CD8-positive, alpha-beta memory T cell (primary cell): ENCODE results near the gene CEP95. TPM values are rescaled to one million over a fixed set of nuclear protein-coding genes. Genes with fewer than 3 reads are reported as not detected.

Experiments
- CTCF ChIA-PET: fragments of 350-600 bp; sonication (Branson Sonifier 250); formaldehyde crosslinking; loops from one replicate; lab custom pipeline; 2021; ENCODE audit warnings: antibody characterized with exemption; lab: Charles Lee
- POLR2A ChIA-PET: fragments of 350-600 bp; sonication (Branson Sonifier 250); formaldehyde crosslinking; loops from one replicate; lab custom pipeline; 2021; ENCODE audit warnings: antibody characterized with exemption; lab: Charles Lee
- DNase-seq, 5 donors: peaks; one replicate each; pipeline versions ENCODE4 v3.0.0 to v3.0.0-alpha.2; 2020 to 2022; ENCODE audit warnings: mixed read lengths in 1 of 5
- H3K27ac ChIP-seq: one replicate; pipeline ENCODE4 v1.7.0; 2013; ENCODE audit warnings: low read depth, mild to moderate bottlenecking, low read length, moderate library complexity
- H3K27me3 ChIP-seq: 2 replicates; pipeline ENCODE4 v1.7.0; 2013; ENCODE audit warnings: low read length, mild to moderate bottlenecking; ENCODE audit not compliant: insufficient read depth, poor library complexity, severe bottlenecking
- H3K36me3 ChIP-seq: 2 replicates; pipeline ENCODE4 v1.7.0; 2013; ENCODE audit warnings: mild to moderate bottlenecking, low read length, moderate library complexity; ENCODE audit not compliant: insufficient read depth
- H3K4me1 ChIP-seq: 2 replicates; pipeline ENCODE4 v1.7.0; 2013; ENCODE audit warnings: mild to moderate bottlenecking, low read length, moderate library complexity; ENCODE audit not compliant: insufficient read depth
- H3K4me3 ChIP-seq: 2 replicates; pipeline ENCODE4 v1.7.0; 2013; ENCODE audit warnings: mild to moderate bottlenecking, low read length
- H3K9me3 ChIP-seq: 2 replicates; pipeline ENCODE4 v1.7.0; 2013; ENCODE audit warnings: mild to moderate bottlenecking, low read length
- H3K27ac Mint-ChIP-seq, 8 donors: one replicate each; pipeline ENCODE4 v1.8.0; 2020 to 2021; ENCODE audit warnings: mixed read lengths in 8 of 8, mild to moderate bottlenecking in 6 of 8, inconsistent platforms in 3 of 8, moderate library complexity in 3 of 8
- H3K27me3 Mint-ChIP-seq, 2 donors: one replicate each; pipeline ENCODE4 v1.8.0; 2020 to 2021; ENCODE audit warnings: mixed read lengths in 2 of 2, mild to moderate bottlenecking in 1 of 2, moderate library complexity in 1 of 2
- H3K36me3 Mint-ChIP-seq, 3 donors: one replicate each; pipeline ENCODE4 v1.8.0; 2020 to 2021; ENCODE audit warnings: mixed read lengths in 3 of 3, inconsistent platforms in 1 of 3, mild to moderate bottlenecking in 1 of 3
- H3K4me1 Mint-ChIP-seq, 3 donors: one replicate each; pipeline ENCODE4 v1.8.0; 2020 to 2021; ENCODE audit warnings: mixed read lengths in 3 of 3, inconsistent platforms in 1 of 3, mild to moderate bottlenecking in 1 of 3
- H3K4me3 Mint-ChIP-seq, 7 donors: one replicate each; pipeline ENCODE4 v1.8.0; 2020 to 2021; ENCODE audit warnings: mixed read lengths in 7 of 7, mild to moderate bottlenecking in 6 of 7, moderate library complexity in 4 of 7, inconsistent platforms in 2 of 7
- H3K9me3 Mint-ChIP-seq, 5 donors: one replicate each; pipeline ENCODE4 v1.8.0; 2020 to 2022; ENCODE audit warnings: mixed read lengths in 5 of 5, mild to moderate bottlenecking in 3 of 5, moderate library complexity in 2 of 5, inconsistent platforms in 1 of 5
- polyA plus RNA-seq: library from polyadenylated mRNA; unstranded; fragments of 300-500 nt; fragmentation: Illumina TruSeq; gene quantifications from one replicate; pipeline ENCODE4 v1.2.3, GENCODE V29; 2021
- total RNA-seq, 2 experiments: library from RNA; stranded (reverse); gene quantifications; one replicate each; pipeline ENCODE4 v1.2.3, GENCODE V29; 2021

The CEP95 gene
- total and polyA plus RNA-seq, 3 experiments from 2014 or later = 15.7 to 43.5 (median 39.3) TPM

- Histone ChIP-seq H3K27ac (no peak overlapping the region), H3K27me3 (no peaks in the 10 kb centered on the region), H3K9me3 (no peaks in the 10 kb centered on the region), H3K4me3 (no peak overlapping the region), H3K4me1 (no peaks in the 10 kb centered on the region), H3K36me3 (peaks cover 43% of the 10 kb centered on the region)
- Mint-ChIP-seq H3K9me3 (no peaks in the 10 kb centered on the region), H3K4me3 (no peak overlapping the region), H3K27ac (no peak overlapping the region), H3K4me1 (peaks cover 8 to 28% (median 14%) of the 10 kb centered on the region in 3 donors), H3K27me3 (no peaks in the 10 kb centered on the region), H3K36me3 (peaks cover 0 to 81% (median 15%) of the 10 kb centered on the region in 3 donors)
- ChIA-PET POLR2A (interaction anchor here (0.7 kb wide), 1 partner anchor 15 kb away, joined by 3 read pairs; no protein-coding TSS in a partner anchor), CTCF (no interaction called here)
- no peak for DNase-seq
These were observed 13.6 kb downstream of the CEP95 start for GRCh38 chr17:64520359-64520758.

- H3K4me3 ChIP-seq = no peak overlapping the region
- H3K36me3 Mint-ChIP-seq = peaks cover 7 to 89% (median 41%) of the 10 kb centered on the region in 3 donors
These were observed 21.1 kb downstream of the CEP95 start for GRCh38 chr17:64527914-64528313.

GRCh38 chr17:64529221-64529620, 22.4 kb downstream of the CEP95 start:
- POLR2A ChIA-PET = no interaction called here

More at GRCh38 chr17:64527914-64528313, 21.1 kb downstream of the CEP95 start:
- Histone ChIP-seq H3K4me1 (no peaks in the 10 kb centered on the region), H3K9me3 (no peaks in the 10 kb centered on the region), H3K27me3 (no peaks in the 10 kb centered on the region), H3K27ac (no peak overlapping the region), H3K36me3 (peaks cover 74% of the 10 kb centered on the region)
- ChIA-PET POLR2A (no interaction called here), CTCF (interaction anchor here (1.1 kb wide), 1 partner anchor 20 kb away, joined by 4 read pairs; no protein-coding TSS in a partner anchor)
- Mint-ChIP-seq H3K4me1 (peaks cover 3 to 5% (median 5%) of the 10 kb centered on the region in 3 donors), H3K27ac (peak overlapping the region in 2 of 8 donors; percentile 5 to 91), H3K4me3 (no peak overlapping the region), H3K27me3 (no peaks in the 10 kb centered on the region), H3K9me3 (no peaks in the 10 kb centered on the region)
- DNase-seq = no peak

GRCh38 chr17:64531955-64532371, 25.2 kb downstream of the CEP95 start:
- Mint-ChIP-seq H3K9me3 (no peaks in the 10 kb centered on the region), H3K36me3 (peaks cover 5 to 94% (median 30%) of the 10 kb centered on the region in 3 donors), H3K4me3 (no peak overlapping the region), H3K27ac (peak overlapping the region in 3 of 8 donors; percentile 40 to 74 (median 42)), H3K27me3 (no peaks in the 10 kb centered on the region), H3K4me1 (peaks cover 0 to 2% (median 0%) of the 10 kb centered on the region in 3 donors)
- Histone ChIP-seq H3K9me3 (no peaks in the 10 kb centered on the region), H3K4me1 (no peaks in the 10 kb centered on the region), H3K27ac (no peak overlapping the region), H3K4me3 (no peak overlapping the region), H3K36me3 (peaks cover 66% of the 10 kb centered on the region), H3K27me3 (no peaks in the 10 kb centered on the region)
- no peak for DNase-seq
- ChIA-PET CTCF (interaction anchor here (1.4 kb wide), 1 partner anchor 16 kb away, joined by 4 read pairs; no protein-coding TSS in a partner anchor), POLR2A (no interaction called here)

More at GRCh38 chr17:64529221-64529620, 22.4 kb downstream of the CEP95 start:
- Mint-ChIP-seq H3K27me3 (no peaks in the 10 kb centered on the region), H3K4me1 (peaks cover 0 to 5% (median 0%) of the 10 kb centered on the region in 3 donors), H3K9me3 (no peaks in the 10 kb centered on the region), H3K36me3 (peaks cover 8 to 91% (median 38%) of the 10 kb centered on the region in 3 donors), H3K27ac (peak overlapping the region in 1 of 8 donors; percentile 75), H3K4me3 (no peak overlapping the region)
- no peak for DNase-seq
- Histone ChIP-seq H3K4me3 (no peak overlapping the region), H3K4me1 (no peaks in the 10 kb centered on the region), H3K36me3 (peaks cover 70% of the 10 kb centered on the region), H3K9me3 (no peaks in the 10 kb centered on the region), H3K27me3 (no peaks in the 10 kb centered on the region), H3K27ac (no peak overlapping the region)
- CTCF ChIA-PET = interaction anchor here (1.4 kb wide), 1 partner anchor 109 kb away, joined by 5 read pairs; no protein-coding TSS in a partner anchor

GRCh38 chr17:64532409-64532808, 25.6 kb downstream of the CEP95 start:
- Histone ChIP-seq H3K27ac (no peak overlapping the region), H3K36me3 (peaks cover 69% of the 10 kb centered on the region), H3K27me3 (no peaks in the 10 kb centered on the region), H3K4me3 (no peak overlapping the region), H3K9me3 (no peaks in the 10 kb centered on the region), H3K4me1 (no peaks in the 10 kb centered on the region)
- no peak overlapping the region for H3K4me3 Mint-ChIP-seq
- H3K27ac Mint-ChIP-seq = peak overlapping the region in 3 of 8 donors; percentile 40 to 74 (median 42)
- H3K9me3 Mint-ChIP-seq = no peaks in the 10 kb centered on the region
- no peak for DNase-seq
- H3K27me3 Mint-ChIP-seq = no peaks in the 10 kb centered on the region
- H3K4me1 Mint-ChIP-seq = no peaks in the 10 kb centered on the region
- CTCF ChIA-PET = interaction anchor here (1.0 to 1.4 kb wide), 3 partner anchors 17 to 86 kb away, joined by 3 to 4 read pairs (median 3); no protein-coding TSS in a partner anchor
- peaks cover 5 to 95% (median 31%) of the 10 kb centered on the region in 3 donors for H3K36me3 Mint-ChIP-seq
- POLR2A ChIA-PET = interaction anchor here (0.6 kb wide), 1 partner anchor 101 kb away, joined by 4 read pairs; no protein-coding TSS in a partner anchor

- Histone ChIP-seq H3K4me3 (no peak overlapping the region), H3K36me3 (peaks cover 72% of the 10 kb centered on the region), H3K9me3 (no peaks in the 10 kb centered on the region), H3K27ac (no peak overlapping the region), H3K4me1 (no peaks in the 10 kb centered on the region), H3K27me3 (no peaks in the 10 kb centered on the region)
- Mint-ChIP-seq H3K36me3 (peaks cover 5 to 93% (median 26%) of the 10 kb centered on the region in 3 donors), H3K4me1 (no peaks in the 10 kb centered on the region), H3K27ac (peak overlapping the region in 5 of 8 donors; percentile 38 to 70 (median 45)), H3K9me3 (no peaks in the 10 kb centered on the region), H3K4me3 (no peak overlapping the region), H3K27me3 (no peaks in the 10 kb centered on the region)
- CTCF ChIA-PET = interaction anchor here (1.1 to 1.2 kb wide), 2 partner anchors 116 to 243 kb away, joined by 3 read pairs; no protein-coding TSS in a partner anchor
- no peak for DNase-seq
- POLR2A ChIA-PET = no interaction called here
These were observed 27.0 kb downstream of the CEP95 start for GRCh38 chr17:64533784-64534183.

GRCh38 chr17:64534187-64534586, 27.4 kb downstream of the CEP95 start:
- Histone ChIP-seq H3K27ac (no peak overlapping the region), H3K9me3 (no peaks in the 10 kb centered on the region), H3K4me3 (no peak overlapping the region), H3K4me1 (no peaks in the 10 kb centered on the region), H3K27me3 (no peaks in the 10 kb centered on the region), H3K36me3 (peaks cover 68% of the 10 kb centered on the region)
- H3K4me1 Mint-ChIP-seq = no peaks in the 10 kb centered on the region
- peaks cover 5 to 91% (median 24%) of the 10 kb centered on the region in 3 donors for H3K36me3 Mint-ChIP-seq
- H3K27ac Mint-ChIP-seq = peak overlapping the region in 2 of 8 donors; percentile 6 to 70
- no peaks in the 10 kb centered on the region for H3K27me3 Mint-ChIP-seq
- CTCF ChIA-PET = interaction anchor here (1.1 to 1.2 kb wide), 2 partner anchors 116 to 243 kb away, joined by 3 read pairs; no protein-coding TSS in a partner anchor
- H3K4me3 Mint-ChIP-seq = no peak overlapping the region
- no peak for DNase-seq
- no peaks in the 10 kb centered on the region for H3K9me3 Mint-ChIP-seq
- POLR2A ChIA-PET = no interaction called here

- peaks cover 5 to 88% (median 19%) of the 10 kb centered on the region in 3 donors for H3K36me3 Mint-ChIP-seq
- no peaks in the 10 kb centered on the region for H3K9me3 Mint-ChIP-seq
- Histone ChIP-seq H3K27me3 (no peaks in the 10 kb centered on the region), H3K4me3 (no peak overlapping the region), H3K9me3 (no peaks in the 10 kb centered on the region), H3K36me3 (peaks cover 57% of the 10 kb centered on the region), H3K27ac (no peak overlapping the region), H3K4me1 (no peaks in the 10 kb centered on the region)
- ChIA-PET CTCF (interaction anchor here (0.9 to 1.2 kb wide), 2 partner anchors 115 to 118 kb away, joined by 3 read pairs; no protein-coding TSS in a partner anchor), POLR2A (no interaction called here)
- DNase-seq = no peak
- no peaks in the 10 kb centered on the region for H3K4me1 Mint-ChIP-seq
- peak overlapping the region in 1 of 8 donors; percentile 36 for H3K27ac Mint-ChIP-seq
- no peaks in the 10 kb centered on the region for H3K27me3 Mint-ChIP-seq
- no peak overlapping the region for H3K4me3 Mint-ChIP-seq
These were observed 28.6 kb downstream of the CEP95 start for GRCh38 chr17:64535357-64535756.
